Smooth muscle cell (in vitro differentiated cells): ENCODE measurements around the gene NIPAL3. TPM values are rescaled to one million over a fixed set of nuclear protein-coding genes. Genes with fewer than 3 reads are reported as not detected.
"Not testable (repeated sequence)": the region's sequence is repeated elsewhere in the genome, so short reads cannot be mapped to it uniquely, and the experiment has no call there.

Source experiments
- DNase-seq: peaks from one replicate; lab custom pipeline; 2025; ENCODE audit not compliant: unreplicated experiment; lab: John Stamatoyannopoulos, UW
- H2AFZ ChIP-seq: fragments of 200-600 bp; sonication (generic); 2 replicates; pipeline ENCODE4 v1.6.0; 2016; ENCODE audit warnings: antibody characterized with exemption, low read depth, mild to moderate bottlenecking
- H3F3A ChIP-seq: fragments of 200-600 bp; sonication (generic); 2 replicates; pipeline ENCODE4 v1.6.0; 2017; ENCODE audit warnings: antibody characterized with exemption, low read depth
- H3K27ac ChIP-seq: fragments of 200-600 bp; sonication (generic); 2 replicates; pipeline ENCODE4 v1.5.1; 2016; ENCODE audit warnings: low read depth, mild to moderate bottlenecking
- H3K27me3 ChIP-seq: fragments of 200-600 bp; sonication (generic); 2 replicates; pipeline ENCODE4 v1.6.1; 2016; ENCODE audit warnings: low read depth, mild to moderate bottlenecking
- H3K36me3 ChIP-seq: fragments of 200-600 bp; sonication (generic); 2 replicates; pipeline ENCODE4 v1.5.1; 2016; ENCODE audit warnings: low read depth
- H3K4me1 ChIP-seq: fragments of 200-600 bp; sonication (generic); 2 replicates; pipeline ENCODE4 v1.5.1; 2016; ENCODE audit warnings: low read depth
- H3K4me2 ChIP-seq: fragments of 200-600 bp; sonication (generic); 2 replicates; pipeline ENCODE4 v1.6.0; 2016; ENCODE audit warnings: mild to moderate bottlenecking
- H3K4me3 ChIP-seq: fragments of 200-600 bp; sonication (generic); 2 replicates; pipeline ENCODE4 v1.5.1; 2016; ENCODE audit warnings: mild to moderate bottlenecking
- H3K79me2 ChIP-seq: fragments of 200-600 bp; sonication (generic); 2 replicates; pipeline ENCODE4 v1.6.0; 2016; ENCODE audit warnings: low read depth, mild to moderate bottlenecking
- H3K9ac ChIP-seq: fragments of 200-600 bp; sonication (generic); 2 replicates; pipeline ENCODE4 v1.6.0; 2016; ENCODE audit warnings: low read depth
- H3K9me3 ChIP-seq: fragments of 200-600 bp; sonication (generic); replicated peaks from 2 replicates; pipeline ENCODE4 v1.5.1; 2016; ENCODE audit warnings: low read depth
- H4K20me1 ChIP-seq: fragments of 200-600 bp; sonication (generic); 2 replicates; pipeline ENCODE4 v1.6.0; 2016; ENCODE audit warnings: low read depth
- WGBS: methylation state at CpG from one replicate; pipeline ENCODE4 v1.1.7; 2016; ENCODE audit warnings: low lambda C conversion rate; 5-methylcytosine and 5-hydroxymethylcytosine counted together
- polyA plus RNA-seq: library from polyadenylated mRNA; unstranded; fragments of >200 nt; fragmentation: Nextera tagmentation; extraction: Ambion mirVana; gene quantifications from 2 replicates; pipeline ENCODE4 v1.2.1, GENCODE V29; 2016
- total RNA-seq: library from RNA; depleted of rRNA; stranded (reverse); fragments of >200 nt; gene quantifications from 2 replicates; pipeline ENCODE4 v1.2.3, GENCODE V29; 2014
- TF ChIP-seq, protein P1 (sequence below): fragments of 200-600 bp; sonication (generic); IDR thresholded peaks from 2 replicates; pipeline ENCODE4 v1.5.1; 2017; ENCODE audit warnings: borderline replicate concordance, mild to moderate bottlenecking, antibody characterized with exemption; ENCODE audit not compliant: insufficient read depth, poor library complexity, severe bottlenecking

Gene NIPAL3
- total and polyA plus RNA-seq, 2 experiments from 2014 or later: 9.3 to 22.5 TPM

DNA sequence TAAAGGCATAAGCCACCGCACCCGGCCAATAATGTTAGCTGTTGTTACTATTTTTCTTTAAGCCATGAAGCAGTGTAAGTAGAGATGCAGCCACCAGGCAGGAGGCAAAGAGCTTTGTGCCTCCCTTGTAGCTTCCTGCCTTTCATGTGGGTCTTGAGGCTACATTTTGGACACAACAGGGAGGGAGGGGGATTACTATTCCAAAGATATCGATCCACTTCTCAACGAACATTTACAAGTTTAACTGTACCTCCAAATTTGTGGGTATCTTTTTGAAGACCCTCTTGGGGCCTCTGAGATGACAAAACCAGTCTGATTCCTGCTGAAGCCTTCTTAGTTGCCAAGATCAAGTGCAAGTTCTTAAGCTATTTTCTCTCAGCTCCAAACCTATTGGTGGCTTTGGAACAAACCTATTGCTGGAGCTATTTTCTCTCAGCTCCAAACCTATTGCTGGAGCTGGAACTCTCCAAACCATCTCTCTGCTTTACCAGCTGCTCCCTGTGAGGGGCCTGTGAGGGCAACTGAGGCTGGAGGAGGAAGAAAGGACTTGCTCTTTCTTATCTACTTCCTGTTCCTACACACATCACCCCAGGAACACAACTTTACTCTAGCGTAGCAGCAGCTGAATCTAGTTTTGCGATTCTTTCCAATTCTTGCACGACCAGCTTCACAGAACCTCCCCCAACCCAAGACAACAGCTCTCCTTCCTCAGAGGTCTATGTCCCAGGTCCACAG lies 70.9 kb downstream of the NIPAL3 start:
- H3K79me2 ChIP-seq: no peaks in the 10 kb centered on the region
- no peaks in the 10 kb centered on the region for H4K20me1 ChIP-seq
- no peaks in the 10 kb centered on the region for H3K9me3 ChIP-seq
- TF ChIP-seq, protein P1, sequence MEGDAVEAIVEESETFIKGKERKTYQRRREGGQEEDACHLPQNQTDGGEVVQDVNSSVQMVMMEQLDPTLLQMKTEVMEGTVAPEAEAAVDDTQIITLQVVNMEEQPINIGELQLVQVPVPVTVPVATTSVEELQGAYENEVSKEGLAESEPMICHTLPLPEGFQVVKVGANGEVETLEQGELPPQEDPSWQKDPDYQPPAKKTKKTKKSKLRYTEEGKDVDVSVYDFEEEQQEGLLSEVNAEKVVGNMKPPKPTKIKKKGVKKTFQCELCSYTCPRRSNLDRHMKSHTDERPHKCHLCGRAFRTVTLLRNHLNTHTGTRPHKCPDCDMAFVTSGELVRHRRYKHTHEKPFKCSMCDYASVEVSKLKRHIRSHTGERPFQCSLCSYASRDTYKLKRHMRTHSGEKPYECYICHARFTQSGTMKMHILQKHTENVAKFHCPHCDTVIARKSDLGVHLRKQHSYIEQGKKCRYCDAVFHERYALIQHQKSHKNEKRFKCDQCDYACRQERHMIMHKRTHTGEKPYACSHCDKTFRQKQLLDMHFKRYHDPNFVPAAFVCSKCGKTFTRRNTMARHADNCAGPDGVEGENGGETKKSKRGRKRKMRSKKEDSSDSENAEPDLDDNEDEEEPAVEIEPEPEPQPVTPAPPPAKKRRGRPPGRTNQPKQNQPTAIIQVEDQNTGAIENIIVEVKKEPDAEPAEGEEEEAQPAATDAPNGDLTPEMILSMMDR: no peak
- H3K9ac ChIP-seq: no peak overlapping the region
- no peak overlapping the region for H3K4me2 ChIP-seq
- no peak for DNase-seq
- no peaks in the 10 kb centered on the region for H3K4me1 ChIP-seq
- no peaks in the 10 kb centered on the region for H3K36me3 ChIP-seq
- no peak overlapping the region for H3K27ac ChIP-seq
- 83% methylated on average over 7 of the region's 7 CpGs for WGBS
- no peaks in the 10 kb centered on the region for H3F3A ChIP-seq
- no peak overlapping the region for H2AFZ ChIP-seq
- no peak overlapping the region for H3K4me3 ChIP-seq
- no peaks in the 10 kb centered on the region for H3K27me3 ChIP-seq

DNA sequence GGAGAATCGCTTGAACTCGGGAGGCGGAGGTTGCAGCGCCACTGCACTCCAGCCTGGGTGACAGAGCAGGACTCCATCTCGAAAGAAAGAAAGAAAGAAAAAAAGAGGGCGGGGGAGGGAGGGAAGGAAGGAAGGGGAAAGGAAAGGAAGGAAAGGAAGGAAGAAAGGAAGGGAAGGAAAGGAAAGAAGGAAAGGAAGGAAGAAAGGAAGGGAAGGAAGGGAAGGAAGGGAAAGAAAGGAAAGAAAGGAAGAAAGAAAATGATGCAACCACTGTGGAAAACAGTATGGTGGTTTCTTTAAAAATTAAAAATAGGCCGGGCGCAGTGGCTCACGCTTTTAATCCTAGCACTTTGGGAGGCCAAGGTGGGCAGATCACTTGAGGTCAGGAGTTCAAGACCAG lies 71.9 kb downstream of the NIPAL3 start:
- Histone ChIP-seq H3K4me3 (no peak overlapping the region), H3K4me2 (no peak overlapping the region), H3K27ac (no peak overlapping the region), H3F3A (no peaks in the 10 kb centered on the region), H3K9ac (no peak overlapping the region), H3K27me3 (no peaks in the 10 kb centered on the region), H3K36me3 (no peaks in the 10 kb centered on the region), H4K20me1 (no peaks in the 10 kb centered on the region), H3K9me3 (no peaks in the 10 kb centered on the region), H3K79me2 (no peaks in the 10 kb centered on the region), H2AFZ (no peak overlapping the region), H3K4me1 (no peaks in the 10 kb centered on the region)
- WGBS: 91% methylated on average over 7 of the region's 9 CpGs
- TF ChIP-seq, protein P1: no peak
- no peak for DNase-seq

DNA sequence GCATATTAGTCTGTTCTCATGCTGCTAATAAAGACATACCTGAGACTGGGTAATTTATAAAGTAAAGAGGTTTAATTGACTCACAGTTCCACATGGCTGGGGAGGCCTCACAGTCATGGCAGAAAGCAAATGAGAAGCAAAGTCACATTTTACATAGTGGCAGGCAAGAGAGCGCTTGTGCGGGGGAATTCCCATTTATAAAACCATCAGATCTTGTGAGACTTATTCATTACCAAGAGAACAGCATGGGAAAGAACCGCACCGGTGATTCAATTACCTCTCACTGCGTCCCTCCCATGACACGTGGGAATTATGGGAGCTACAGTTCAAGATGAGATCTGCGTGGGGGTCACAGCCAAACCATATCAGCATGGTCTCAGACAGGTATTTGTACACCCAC lies 72.6 kb downstream of the NIPAL3 start:
- H3K27ac ChIP-seq, H3K36me3 ChIP-seq, H4K20me1 ChIP-seq, H3F3A ChIP-seq, H3K4me1 ChIP-seq, H3K4me2 ChIP-seq, H2AFZ ChIP-seq, H3K79me2 ChIP-seq, H3K9me3 ChIP-seq, H3K9ac ChIP-seq, H3K4me3 ChIP-seq, DNase-seq, H3K27me3 ChIP-seq: not testable (repeated sequence)
- WGBS: 90% methylated on average over 7 of the region's 7 CpGs

GRCh38 chr1:24489674-24490073 lies 74.1 kb downstream of the NIPAL3 start:
- H3K9me3 ChIP-seq: no peaks in the 10 kb centered on the region
- DNase-seq: no peak
- 98% methylated on average over 13 of the region's 13 CpGs for WGBS
- H3K27me3 ChIP-seq: no peaks in the 10 kb centered on the region
- no peak overlapping the region for H3K27ac ChIP-seq
- H3F3A ChIP-seq: no peaks in the 10 kb centered on the region
- no peaks in the 10 kb centered on the region for H3K36me3 ChIP-seq
- TF ChIP-seq, protein P1: no peak
- no peaks in the 10 kb centered on the region for H4K20me1 ChIP-seq
- H3K79me2 ChIP-seq: no peaks in the 10 kb centered on the region
- no peak overlapping the region for H3K4me3 ChIP-seq
- no peak overlapping the region for H3K4me2 ChIP-seq
- no peak overlapping the region for H3K9ac ChIP-seq
- H3K4me1 ChIP-seq: no peaks in the 10 kb centered on the region
- no peak overlapping the region for H2AFZ ChIP-seq
